GM19328 (cell line): ENCODE measurements around the gene NOL4L.
"Not testable (repeated sequence)": the region's sequence is repeated elsewhere in the genome, so short reads cannot be mapped to it uniquely, and the experiment has no call there.

Experiments used
- ATAC-seq: cut with Tn5 transposase; IDR thresholded peaks from one replicate; pipeline ENCODE4 v1.9.1; 2021; ENCODE audit warnings: mild to moderate bottlenecking, moderate library complexity; ENCODE audit not compliant: unreplicated experiment

NOL4L gene

DNA sequence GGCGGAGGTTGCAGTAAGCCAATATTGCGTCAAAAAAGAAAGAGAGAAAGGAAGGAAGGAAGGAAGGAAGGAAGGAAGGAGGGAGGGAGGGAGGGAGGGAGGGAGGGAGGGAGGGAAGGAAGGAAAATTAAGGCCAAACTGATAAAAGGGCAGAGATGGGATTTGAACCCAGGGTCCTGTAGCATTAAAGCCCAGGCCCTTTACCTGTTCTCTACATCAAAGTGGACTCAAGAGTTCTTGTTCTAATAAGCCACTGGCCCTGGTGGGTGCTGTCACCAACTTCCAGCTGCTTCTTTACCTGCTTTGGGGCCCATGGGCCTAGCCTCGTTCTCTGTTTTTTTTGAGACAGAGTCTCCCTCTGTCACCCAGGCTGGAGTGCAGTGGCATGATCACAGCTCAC lies 7.1 kb downstream of the NOL4L start:
- not testable (repeated sequence) for ATAC-seq

DNA sequence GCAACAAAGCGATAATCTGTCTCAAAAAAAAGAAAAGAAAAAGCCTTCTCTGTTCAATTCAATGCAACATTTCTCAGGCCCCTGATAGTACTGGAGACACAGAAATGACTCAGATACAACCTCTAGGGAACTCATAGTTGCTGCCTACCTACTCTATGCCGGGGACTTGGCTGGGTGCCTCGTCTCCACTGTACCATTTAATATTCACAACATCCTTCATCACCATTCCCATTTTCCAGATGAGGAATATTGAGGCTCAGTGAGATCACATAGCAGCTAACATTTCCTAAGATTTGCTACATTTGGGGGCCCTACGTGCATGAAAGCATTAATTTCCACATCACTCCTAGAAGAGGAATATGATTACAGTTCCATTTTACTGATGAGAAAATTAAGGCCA lies 7.5 kb downstream of the NOL4L start:
- no peak for ATAC-seq

DNA sequence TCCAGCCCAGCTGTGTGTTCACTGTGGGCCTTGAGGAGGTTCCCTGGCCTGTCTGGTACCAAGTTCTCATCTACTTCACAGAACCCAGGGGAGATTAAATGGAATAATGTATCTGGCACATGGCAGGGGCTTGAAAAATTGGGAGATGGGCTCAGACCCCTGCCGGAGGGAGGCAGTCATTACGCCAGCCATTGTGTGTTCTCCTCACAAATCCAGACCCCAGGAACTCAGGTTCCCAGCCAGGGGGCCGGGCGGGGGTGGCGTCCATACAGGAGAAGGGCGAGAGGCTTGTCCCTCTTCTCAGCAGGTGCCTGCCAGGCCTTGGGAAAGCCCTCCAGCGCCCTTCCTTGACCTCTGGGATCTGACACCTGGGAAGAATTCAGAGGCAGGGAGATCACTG lies 8.1 kb downstream of the NOL4L start:
- ATAC-seq, result no peak

GRCh38 chr20:32576560-32576959 lies 8.6 kb downstream of the NOL4L start:
- no peak for ATAC-seq

GRCh38 chr20:32575805-32576204 lies 9.3 kb downstream of the NOL4L start:
- ATAC-seq, result no peak

DNA sequence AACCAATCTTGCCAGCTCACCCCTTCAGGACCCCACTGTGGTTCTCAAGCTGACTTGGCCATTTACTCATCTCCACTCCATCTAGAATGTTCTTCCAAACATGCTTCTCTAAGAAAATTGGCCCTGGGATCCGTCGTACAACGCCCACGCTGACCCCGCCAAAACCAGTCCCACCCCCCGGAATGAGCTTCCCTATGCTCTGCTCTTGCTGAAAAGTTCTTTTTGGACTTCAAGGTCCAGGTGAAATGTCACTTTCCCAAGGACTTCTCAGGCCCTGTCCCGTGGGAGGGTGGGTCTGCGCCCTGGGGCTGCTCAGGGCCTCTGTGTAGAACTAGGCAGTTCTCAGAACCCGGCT lies 9.9 kb downstream of the NOL4L start:
- ATAC-seq, result no peak

DNA sequence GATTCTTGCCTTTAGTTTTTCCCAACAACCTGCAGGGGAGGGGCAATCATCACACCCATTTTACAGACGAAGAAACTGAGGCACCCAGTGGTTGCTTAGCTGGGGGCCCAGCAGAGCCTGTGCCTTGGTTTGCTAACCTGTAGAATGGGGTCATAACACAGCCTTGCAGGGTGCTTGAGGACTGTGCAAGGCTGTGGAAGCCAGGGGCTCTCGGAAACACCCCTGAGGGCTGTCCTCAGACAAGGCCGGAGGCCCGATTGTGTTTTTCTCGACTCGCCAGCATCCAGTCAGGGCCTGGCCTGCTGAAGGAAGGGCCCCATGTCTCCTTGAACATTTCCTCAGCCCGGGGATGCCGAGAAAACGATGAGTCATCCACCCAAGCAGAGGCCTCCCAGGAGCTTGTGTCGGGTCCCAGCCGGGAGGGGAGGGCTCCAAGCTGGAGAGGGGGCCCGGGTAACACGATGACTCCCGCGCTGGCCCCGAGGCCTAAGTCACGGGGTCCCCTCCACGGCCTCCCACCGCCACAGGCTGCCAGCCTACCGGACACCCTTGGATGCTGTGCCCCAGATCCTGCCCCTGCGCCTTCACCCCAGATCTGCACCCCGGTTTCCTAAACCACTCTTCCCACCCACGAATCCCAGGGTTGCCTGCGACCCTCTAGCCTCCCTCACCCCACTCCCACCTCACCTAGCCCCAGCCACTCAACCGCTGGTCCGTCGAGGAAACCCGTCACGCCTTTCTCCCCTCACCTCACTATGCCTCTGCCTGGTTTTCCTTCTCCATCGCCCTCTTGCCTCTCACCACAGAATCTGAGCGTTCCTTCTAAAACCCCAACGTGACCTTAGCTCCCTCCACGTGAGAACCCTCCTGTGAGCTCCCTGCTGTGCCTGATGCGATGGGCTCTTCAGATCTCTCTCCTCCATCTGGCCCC lies 10.6 kb downstream of the NOL4L start:
- no peak for ATAC-seq

GRCh38 chr20:32573167-32573851 lies 11.8 kb downstream of the NOL4L start:
- no peak for ATAC-seq

DNA sequence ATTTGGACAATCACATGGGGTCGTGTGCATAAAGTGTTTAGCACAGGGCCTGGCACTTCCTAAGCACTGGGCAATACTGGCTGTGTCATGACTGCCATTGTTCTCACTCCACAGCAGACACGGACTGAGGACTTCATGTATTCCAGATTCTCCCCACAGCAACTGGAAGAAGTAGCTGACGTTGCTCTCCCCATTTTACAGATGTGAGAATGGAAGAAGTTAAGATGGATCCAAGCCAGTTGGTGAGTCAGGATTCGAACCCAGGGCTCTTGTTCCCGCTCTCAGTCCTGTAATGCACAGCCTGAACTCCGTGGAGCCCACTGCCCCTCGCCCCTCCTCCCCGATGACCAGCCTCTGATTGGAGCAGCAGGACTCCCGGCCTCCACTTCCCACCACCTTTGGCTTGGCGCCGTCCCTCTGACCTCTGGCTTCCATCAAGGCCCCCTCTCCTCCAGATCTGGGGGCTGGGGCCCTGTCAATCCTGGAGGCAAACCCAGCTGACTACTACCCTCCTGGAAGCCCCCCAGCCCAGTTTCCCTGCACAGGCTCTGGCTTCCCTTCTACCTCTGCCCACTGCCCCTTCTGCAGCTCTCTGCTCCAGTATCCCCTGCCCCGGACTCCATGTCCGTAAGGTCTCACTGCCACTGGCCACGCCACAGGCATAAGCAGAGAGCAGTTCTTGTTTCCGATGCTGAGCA lies 12.7 kb downstream of the NOL4L start:
- no peak for ATAC-seq

DNA sequence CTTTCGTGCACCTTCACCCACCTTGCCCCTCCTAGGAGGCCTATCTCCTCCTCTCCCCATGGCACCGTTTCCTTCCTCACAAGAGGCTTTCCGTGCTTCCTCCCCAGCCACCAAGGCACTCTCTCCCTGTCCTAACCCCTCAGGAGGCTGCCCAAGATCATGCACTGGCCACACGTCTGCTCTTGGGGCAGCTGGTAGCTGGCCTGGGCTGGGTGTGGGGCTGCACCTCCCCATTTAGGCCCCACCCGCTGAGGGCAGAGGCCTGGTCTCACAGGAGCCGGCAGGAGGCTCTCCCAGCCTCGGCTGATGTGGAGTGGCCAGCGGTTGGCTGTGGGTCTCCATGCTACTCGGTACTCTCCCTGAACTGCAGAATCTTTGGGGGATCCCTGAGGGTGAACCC lies 13.6 kb downstream of the NOL4L start:
- no peak for ATAC-seq

DNA sequence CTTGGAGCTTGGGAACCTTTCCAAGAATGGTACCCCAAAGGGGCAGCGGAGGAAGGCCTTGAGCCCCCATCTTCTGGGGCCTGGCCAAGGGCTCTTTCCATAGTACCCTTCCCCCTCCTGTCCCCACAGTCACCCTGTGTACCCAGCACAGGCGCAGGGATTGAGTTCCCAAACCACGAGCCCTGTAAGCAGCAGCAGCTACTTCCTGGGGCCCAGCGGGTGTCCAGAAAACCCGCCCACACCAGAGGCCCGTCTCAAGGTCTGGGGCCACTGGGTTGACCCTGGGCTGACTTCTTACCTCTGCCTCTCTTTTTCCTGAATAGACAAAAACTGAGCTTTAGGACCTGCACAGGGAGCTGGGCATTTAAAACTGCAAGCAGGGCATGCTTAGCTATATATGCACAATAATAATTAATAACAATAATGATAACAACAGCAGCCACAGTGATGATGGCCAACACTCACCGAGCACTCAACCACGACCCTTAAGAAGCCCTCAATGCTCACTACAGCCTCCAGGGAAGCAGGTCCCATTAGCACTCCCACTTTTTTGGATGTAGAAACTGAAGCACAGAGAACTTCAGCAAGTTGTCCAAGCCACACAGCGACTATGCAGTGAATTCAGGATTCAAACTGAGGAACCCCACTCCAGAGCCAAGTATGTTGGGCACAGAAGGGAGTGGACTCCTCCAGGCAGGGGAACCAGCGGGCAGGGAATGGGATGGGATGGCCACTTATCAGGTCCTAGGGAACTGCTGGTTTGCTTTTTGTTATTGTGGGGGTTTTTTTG lies 14.5 kb downstream of the NOL4L start:
- ATAC-seq, result no peak

DNA sequence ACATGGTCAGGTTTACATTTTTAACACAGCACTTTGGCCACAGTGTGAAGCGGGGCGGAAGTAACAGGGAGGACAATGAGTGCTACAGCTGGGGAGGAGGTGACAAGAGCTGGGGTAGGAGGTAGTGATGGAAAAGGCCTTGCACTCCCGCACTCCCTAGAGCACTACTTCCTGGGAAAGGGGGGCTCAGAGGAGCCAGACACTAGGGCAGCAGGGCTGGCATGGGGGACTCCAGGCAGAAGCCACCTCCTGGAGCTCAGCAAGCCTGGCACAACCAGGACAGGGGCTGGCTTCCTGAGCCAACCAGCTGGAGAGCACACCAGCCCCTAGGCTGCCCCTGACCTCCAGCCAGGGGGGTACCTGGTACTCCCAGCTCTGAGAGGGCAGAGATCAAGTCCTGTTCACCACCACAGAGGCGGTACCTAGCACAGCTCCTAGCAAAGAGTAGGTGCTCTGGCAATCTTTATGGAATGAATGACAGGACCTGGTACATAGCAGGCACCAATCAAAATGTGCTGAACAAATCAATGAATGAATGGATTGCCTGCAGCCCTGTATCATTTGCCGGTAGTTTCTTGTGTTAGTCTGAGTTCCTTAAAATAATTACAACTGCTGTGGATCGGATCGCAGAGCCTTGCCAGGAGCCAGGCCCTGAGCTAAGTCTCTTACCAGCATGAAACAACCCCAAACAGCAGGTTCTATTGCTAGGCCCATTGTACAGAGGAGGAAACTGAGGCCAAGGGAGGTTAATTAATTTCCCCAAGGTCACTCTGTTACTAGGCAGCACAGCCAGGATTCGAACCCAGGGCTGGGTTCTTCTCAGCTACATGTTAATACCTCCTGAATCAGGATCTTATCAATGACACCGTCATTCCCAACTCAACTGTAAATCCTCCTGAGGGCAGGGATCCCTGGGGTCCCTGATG lies 15.5 kb downstream of the NOL4L start:
- ATAC-seq, result no peak

DNA sequence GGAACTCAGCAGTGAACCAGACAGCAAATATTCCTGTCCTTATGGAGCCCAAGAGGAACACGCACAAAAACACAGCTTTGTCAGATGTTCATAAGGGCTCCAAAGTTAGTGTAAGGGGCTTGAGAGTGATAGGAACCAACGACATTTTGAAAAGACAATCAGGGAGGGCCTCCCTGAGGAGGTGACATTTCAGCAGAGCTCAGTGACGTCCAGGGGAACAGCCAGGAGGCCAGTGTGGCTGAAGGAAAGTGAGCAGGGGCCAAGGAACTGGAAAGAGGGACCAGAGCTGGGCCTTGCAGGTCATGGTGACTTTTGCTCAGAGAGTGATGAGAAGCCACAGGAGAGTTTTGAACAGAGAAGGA lies 16.1 kb downstream of the NOL4L start:
- ATAC-seq, result no peak

DNA sequence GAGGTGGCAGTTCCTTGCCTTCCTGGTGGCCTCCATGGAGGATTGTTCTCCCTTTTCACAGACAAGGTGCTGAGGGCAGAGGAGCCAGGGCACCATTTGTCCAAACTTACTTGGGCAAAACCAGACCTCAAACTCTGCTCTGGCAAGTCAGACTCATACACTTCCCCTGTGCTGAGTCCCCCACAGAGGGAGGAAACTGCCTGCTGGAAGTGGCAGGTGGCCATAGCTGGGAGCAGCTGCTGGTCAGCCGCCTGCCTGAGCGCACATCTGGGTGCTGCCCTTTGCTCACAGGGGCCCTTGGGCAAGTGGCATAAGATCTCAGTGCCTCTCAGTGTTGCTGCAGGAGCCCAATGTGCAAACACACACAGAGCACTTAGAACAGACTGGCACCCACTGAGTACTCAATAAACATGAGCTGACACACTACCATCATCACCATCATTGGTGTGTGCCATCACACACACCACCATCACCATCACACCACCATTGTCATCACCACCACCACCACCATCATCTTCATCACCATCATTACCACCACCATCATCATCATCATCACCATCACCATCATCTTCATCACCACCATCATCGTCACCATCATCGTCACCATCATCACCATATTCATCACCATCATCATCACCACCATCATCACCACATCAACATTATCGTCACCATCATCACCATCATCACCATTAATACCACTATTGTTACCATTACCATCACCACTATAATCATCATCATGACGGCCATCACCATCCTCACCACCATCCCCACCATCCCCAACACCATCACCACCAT lies 17.6 kb downstream of the NOL4L start:
- ATAC-seq, result no peak

DNA sequence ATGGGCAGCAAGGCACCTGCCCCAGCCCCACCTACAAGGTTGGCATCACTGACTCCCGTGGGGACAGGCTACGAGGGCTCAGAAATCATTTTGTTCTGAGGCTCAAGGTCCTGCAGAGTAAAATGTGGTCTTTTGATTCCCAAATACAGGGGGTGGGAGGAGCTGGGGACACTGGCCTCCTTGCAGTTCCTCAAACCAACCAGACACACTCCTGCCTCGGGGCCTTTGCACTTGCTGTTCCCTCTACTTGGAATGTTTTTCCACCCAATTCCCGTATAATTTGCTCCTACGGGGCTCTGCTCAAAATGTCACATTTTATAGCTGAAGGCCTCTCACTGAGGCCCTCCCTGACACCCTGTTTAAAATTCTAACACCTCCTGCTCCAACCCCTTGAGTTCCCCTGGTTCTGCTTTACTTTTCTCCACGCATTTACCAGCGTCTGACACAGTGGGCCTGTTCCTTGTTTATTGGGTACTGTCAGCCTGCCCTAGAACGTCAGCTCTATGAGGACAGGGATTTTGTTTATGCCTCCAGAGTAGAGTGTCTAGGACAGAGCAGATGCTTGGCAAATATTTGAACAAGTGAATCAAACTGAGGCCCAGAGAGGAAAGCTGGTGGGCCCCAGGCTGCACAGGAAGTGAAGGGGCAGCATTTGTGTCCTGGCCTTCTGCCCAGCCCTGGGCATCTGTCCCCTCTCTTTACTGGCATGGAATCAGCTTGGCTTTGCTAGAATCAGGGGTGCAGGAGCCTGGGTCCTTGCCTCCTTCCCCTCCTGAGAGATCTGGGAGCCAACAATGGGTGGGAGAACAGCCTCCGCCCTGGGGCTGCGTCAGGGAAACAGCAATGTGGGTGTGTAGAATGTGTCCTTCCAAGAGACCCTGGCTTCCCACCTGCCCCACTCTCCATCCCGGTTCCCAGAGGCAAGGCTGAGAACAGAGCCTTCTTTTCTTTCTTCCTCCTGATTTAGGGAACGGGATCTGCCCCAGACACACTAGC lies 18.5 kb downstream of the NOL4L start:
- ATAC-seq, result no peak

- no peak for ATAC-seq
Measured at GRCh38 chr20:32565735-32566032, 19.4 kb downstream of the NOL4L start.

GRCh38 chr20:32564921-32565734 lies 20.0 kb downstream of the NOL4L start:
- no peak for ATAC-seq
